ENCODE results near the gene PDE4B. TPM values are rescaled to one million over a fixed set of nuclear protein-coding genes. Genes with fewer than 3 reads are reported as not detected.

PDE4B gene
- total and polyA plus RNA-seq, 2 donors from 2014 or later = 2.0 to 8.7 TPM

GRCh38 chr1:66294707-66295370, 502.1 kb downstream of the PDE4B start:
- no peak overlapping the region for H3K9ac ChIP-seq (ENCODE audit: low read length in 3 of 3)
- FAIRE-seq = no peak
- H3K27ac ChIP-seq (ENCODE audit: low read depth in 2 of 2, low read length in 2 of 2) = no peak overlapping the region

GRCh38 chr1:66295803-66296202, 503.1 kb downstream of the PDE4B start:
- FAIRE-seq = no peak
- Histone ChIP-seq H3K4me3 (ENCODE audit: low read length in 3 of 3) (no peak overlapping the region), H3K9ac (ENCODE audit: low read length in 3 of 3) (no peak overlapping the region), H3K27ac (ENCODE audit: low read depth in 2 of 2, low read length in 2 of 2) (no peak overlapping the region), H3K27me3 (ENCODE audit: control insufficient read depth, insufficient read depth, low read length) (no peaks in the 10 kb centered on the region), H3K36me3 (ENCODE audit: control insufficient read depth in 2 of 3, insufficient read depth in 3 of 3, low read length in 3 of 3) (no peaks in the 10 kb centered on the region), H3K4me1 (ENCODE audit: control insufficient read depth in 2 of 3, insufficient read depth in 2 of 3, low read depth in 1 of 3, low read length in 3 of 3) (no peaks in the 10 kb centered on the region), H3K9me3 (ENCODE audit: control insufficient read depth in 2 of 3, insufficient read depth in 1 of 3, low read length in 3 of 3) (no peaks in the 10 kb centered on the region)
- TF ChIP-seq CTCF (IDR thresholded peaks at IDR 0.05; ENCODE audit: borderline replicate concordance, extremely low read depth, insufficient read depth) = no peak
- no peak for DNase-seq
- intact Hi-C loops (cut with DNase I) = no loop called here

More at GRCh38 chr1:66294707-66295370, 502.1 kb downstream of the PDE4B start:
- Histone ChIP-seq H3K36me3 (ENCODE audit: control insufficient read depth in 2 of 3, insufficient read depth in 3 of 3, low read length in 3 of 3) (no peaks in the 10 kb centered on the region), H3K4me3 (ENCODE audit: low read length in 3 of 3) (no peak overlapping the region), H3K4me1 (ENCODE audit: control insufficient read depth in 2 of 3, insufficient read depth in 2 of 3, low read depth in 1 of 3, low read length in 3 of 3) (no peaks in the 10 kb centered on the region), H3K9me3 (ENCODE audit: control insufficient read depth in 2 of 3, insufficient read depth in 1 of 3, low read length in 3 of 3) (no peaks in the 10 kb centered on the region), H3K27me3 (ENCODE audit: control insufficient read depth, insufficient read depth, low read length) (no peaks in the 10 kb centered on the region)
- TF ChIP-seq CTCF (IDR thresholded peaks at IDR 0.05; ENCODE audit: borderline replicate concordance, extremely low read depth, insufficient read depth) = no peak
- intact Hi-C loops (cut with DNase I) = no loop called here
- no peak for DNase-seq

GRCh38 chr1:66296370-66296769, 503.7 kb downstream of the PDE4B start:
- Histone ChIP-seq H3K36me3 (ENCODE audit: control insufficient read depth in 2 of 3, insufficient read depth in 3 of 3, low read length in 3 of 3) (no peaks in the 10 kb centered on the region), H3K27me3 (ENCODE audit: control insufficient read depth, insufficient read depth, low read length) (no peaks in the 10 kb centered on the region), H3K4me1 (ENCODE audit: control insufficient read depth in 2 of 3, insufficient read depth in 2 of 3, low read depth in 1 of 3, low read length in 3 of 3) (no peaks in the 10 kb centered on the region), H3K4me3 (ENCODE audit: low read length in 3 of 3) (no peak overlapping the region), H3K9ac (ENCODE audit: low read length in 3 of 3) (no peak overlapping the region), H3K27ac (ENCODE audit: low read depth in 2 of 2, low read length in 2 of 2) (no peak overlapping the region), H3K9me3 (ENCODE audit: control insufficient read depth in 2 of 3, insufficient read depth in 1 of 3, low read length in 3 of 3) (no peaks in the 10 kb centered on the region)
- intact Hi-C loops (cut with DNase I) = no loop called here
- no peak for TF ChIP-seq CTCF (IDR thresholded peaks at IDR 0.05; ENCODE audit: borderline replicate concordance, extremely low read depth, insufficient read depth)
- FAIRE-seq = no peak
- no peak for DNase-seq

GRCh38 chr1:66296951-66297350, 504.3 kb downstream of the PDE4B start:
- FAIRE-seq = no peak
- no peak for DNase-seq
- intact Hi-C loops (cut with DNase I) = no loop called here
- Histone ChIP-seq H3K27ac (ENCODE audit: low read depth in 2 of 2, low read length in 2 of 2) (no peak overlapping the region), H3K27me3 (ENCODE audit: control insufficient read depth, insufficient read depth, low read length) (no peaks in the 10 kb centered on the region), H3K9ac (ENCODE audit: low read length in 3 of 3) (no peak overlapping the region), H3K9me3 (ENCODE audit: control insufficient read depth in 2 of 3, insufficient read depth in 1 of 3, low read length in 3 of 3) (no peaks in the 10 kb centered on the region), H3K4me3 (ENCODE audit: low read length in 3 of 3) (no peak overlapping the region), H3K36me3 (ENCODE audit: control insufficient read depth in 2 of 3, insufficient read depth in 3 of 3, low read length in 3 of 3) (no peaks in the 10 kb centered on the region), H3K4me1 (ENCODE audit: control insufficient read depth in 2 of 3, insufficient read depth in 2 of 3, low read depth in 1 of 3, low read length in 3 of 3) (no peaks in the 10 kb centered on the region)
- TF ChIP-seq CTCF (IDR thresholded peaks at IDR 0.05; ENCODE audit: borderline replicate concordance, extremely low read depth, insufficient read depth) = no peak

Measured in kidney (tissue), 14 donors.